Ectodermal cell (in vitro differentiated cells): ENCODE data around the gene EXOC3L2.

ENCODE experiments used
- H3K27ac ChIP-seq: 2 replicates; pipeline ENCODE4 v1.7.0; 2013; ENCODE audit warnings: mild to moderate bottlenecking, low read depth, low read length; ENCODE audit not compliant: insufficient read depth, poor library complexity, severe bottlenecking
- H3K27me3 ChIP-seq: 2 replicates; pipeline ENCODE4 v1.7.0; 2013; ENCODE audit warnings: mild to moderate bottlenecking, low read length; ENCODE audit not compliant: insufficient read depth, control insufficient read depth, poor library complexity, severe bottlenecking
- H3K36me3 ChIP-seq: one replicate; pipeline ENCODE4 v1.7.0; 2013; ENCODE audit warnings: low read length; ENCODE audit not compliant: control insufficient read depth, insufficient read depth
- H3K4me1 ChIP-seq: one replicate; pipeline ENCODE4 v1.7.0; 2013; ENCODE audit warnings: low read length; ENCODE audit not compliant: control insufficient read depth, insufficient read depth
- H3K4me3 ChIP-seq: 2 replicates; pipeline ENCODE4 v1.7.0; 2013; ENCODE audit warnings: low read depth, low read length, control low read depth; ENCODE audit not compliant: insufficient read depth
- H3K9me3 ChIP-seq: 2 replicates; pipeline ENCODE4 v1.7.0; 2013; ENCODE audit warnings: mild to moderate bottlenecking, low read length, moderate library complexity; ENCODE audit not compliant: control insufficient read depth
- WGBS, 2 experiments: methylation state at CpG; one replicate each; pipeline ENCODE4 v1.1.7; 2013; ENCODE audit warnings: missing lambda C conversion rate in 2 of 2; 5-methylcytosine and 5-hydroxymethylcytosine counted together

EXOC3L2 gene

GRCh38 chr19:45211751-45212381 is 33.3 kb downstream of the EXOC3L2 start:
- Histone ChIP-seq H3K36me3 (no peaks in the 10 kb centered on the region), H3K4me1 (peaks cover 6% of the 10 kb centered on the region), H3K27me3 (peaks cover 18% of the 10 kb centered on the region), H3K9me3 (no peaks in the 10 kb centered on the region), H3K27ac (no peak overlapping the region), H3K4me3 (no peak overlapping the region)
- 74 to 79% methylated on average over 17 of the region's 17 CpGs for WGBS, 2 experiments

- WGBS, 2 experiments: 88 to 100% methylated on average over 2 to 3 of the region's 3 CpGs
- Histone ChIP-seq H3K4me1 (no peaks in the 10 kb centered on the region), H3K27ac (no peak overlapping the region), H3K36me3 (no peaks in the 10 kb centered on the region), H3K27me3 (no peaks in the 10 kb centered on the region), H3K9me3 (no peaks in the 10 kb centered on the region), H3K4me3 (no peak overlapping the region)
Measured at GRCh38 chr19:45206328-45206727, 38.9 kb downstream of the EXOC3L2 start.

- Histone ChIP-seq H3K4me1 (no peaks in the 10 kb centered on the region), H3K9me3 (no peaks in the 10 kb centered on the region), H3K27ac (no peak overlapping the region), H3K27me3 (no peaks in the 10 kb centered on the region), H3K36me3 (no peaks in the 10 kb centered on the region), H3K4me3 (no peak overlapping the region)
- 84 to 89% methylated on average over 12 of the region's 12 CpGs for WGBS, 2 experiments
Measured at GRCh38 chr19:45205810-45206209, 39.4 kb downstream of the EXOC3L2 start.

- Histone ChIP-seq H3K4me1 (no peaks in the 10 kb centered on the region), H3K4me3 (no peak overlapping the region), H3K27me3 (no peaks in the 10 kb centered on the region), H3K27ac (no peak overlapping the region), H3K9me3 (no peaks in the 10 kb centered on the region), H3K36me3 (no peaks in the 10 kb centered on the region)
- 91 to 95% methylated on average over 6 of the region's 6 CpGs for WGBS, 2 experiments
Measured at GRCh38 chr19:45202637-45203036, 42.6 kb downstream of the EXOC3L2 start.

GRCh38 chr19:45200568-45200967 is 44.6 kb downstream of the EXOC3L2 start:
- Histone ChIP-seq H3K4me1 (no peaks in the 10 kb centered on the region), H3K27ac (no peak overlapping the region), H3K9me3 (no peaks in the 10 kb centered on the region), H3K27me3 (no peaks in the 10 kb centered on the region), H3K36me3 (no peaks in the 10 kb centered on the region), H3K4me3 (no peak overlapping the region)
- 65 to 66% methylated on average over 4 of the region's 4 CpGs for whole genome bisulfite sequencing, 2 experiments

GRCh38 chr19:45195764-45196163 is 49.4 kb downstream of the EXOC3L2 start:
- Histone ChIP-seq H3K9me3 (no peaks in the 10 kb centered on the region), H3K27ac (no peak overlapping the region), H3K36me3 (no peaks in the 10 kb centered on the region), H3K4me1 (no peaks in the 10 kb centered on the region), H3K27me3 (no peaks in the 10 kb centered on the region), H3K4me3 (no peak overlapping the region)
- WGBS, 2 experiments: 76 to 77% methylated on average over 6 of the region's 6 CpGs

- Histone ChIP-seq H3K36me3 (no peaks in the 10 kb centered on the region), H3K4me3 (no peak overlapping the region), H3K4me1 (no peaks in the 10 kb centered on the region), H3K27me3 (no peaks in the 10 kb centered on the region), H3K27ac (no peak overlapping the region), H3K9me3 (no peaks in the 10 kb centered on the region)
- 87 to 91% methylated on average over 4 of the region's 4 CpGs for WGBS, 2 experiments
Measured at GRCh38 chr19:45191375-45191774, 53.8 kb downstream of the EXOC3L2 start.

- no peaks in the 10 kb centered on the region for H3K27me3 ChIP-seq
- H3K4me3 ChIP-seq: no peak overlapping the region
- H3K36me3 ChIP-seq: no peaks in the 10 kb centered on the region
- 86 to 89% methylated on average over 1 of the region's 1 CpG for WGBS, 2 experiments
- no peaks in the 10 kb centered on the region for H3K9me3 ChIP-seq
- no peak overlapping the region for H3K27ac ChIP-seq
- H3K4me1 ChIP-seq: no peaks in the 10 kb centered on the region
Measured at GRCh38 chr19:45189971-45190370, 55.2 kb downstream of the EXOC3L2 start.

GRCh38 chr19:45187421-45188100 is 57.6 kb downstream of the EXOC3L2 start:
- Histone ChIP-seq H3K27me3 (no peaks in the 10 kb centered on the region), H3K27ac (no peak overlapping the region), H3K9me3 (no peaks in the 10 kb centered on the region), H3K36me3 (no peaks in the 10 kb centered on the region), H3K4me3 (no peak overlapping the region), H3K4me1 (no peaks in the 10 kb centered on the region)
- WGBS, 2 experiments: 40 to 42% methylated on average over 11 of the region's 12 CpGs

- H3K27ac ChIP-seq: no peak overlapping the region
- H3K27me3 ChIP-seq: no peaks in the 10 kb centered on the region
- H3K36me3 ChIP-seq: no peaks in the 10 kb centered on the region
- no peak overlapping the region for H3K4me3 ChIP-seq
- H3K9me3 ChIP-seq: no peaks in the 10 kb centered on the region
- H3K4me1 ChIP-seq: no peaks in the 10 kb centered on the region
- 90 to 92% methylated on average over 12 of the region's 12 CpGs for WGBS, 2 experiments
Measured at GRCh38 chr19:45186509-45187334, 58.5 kb downstream of the EXOC3L2 start.
